Panc1 (cell line): Measurements from ENCODE around the gene TBC1D10A. TPM values are rescaled to one million over a fixed set of nuclear protein-coding genes. Genes with fewer than 3 reads are reported as not detected.

Source experiments
- ATAC-seq: fragments of 200-7000 bp; cut with Tn5 transposase; 2 replicates; pipeline ENCODE4 v1.9.1; 2020; ENCODE audit warnings: mild to moderate bottlenecking, moderate library complexity
- BruUV-seq: library from RNA; stranded (reverse); fragments of 400-500 nt; replicated peaks from 2 replicates; lab custom pipeline; 2021; lab: Mats Ljungman, UMichigan
- CTCF ChIA-PET: fragments of 300-600 bp; sonication (Branson Sonifier 250); formaldehyde crosslinking; loops from one replicate; lab custom pipeline; 2022; ENCODE audit warnings: antibody characterized with exemption; lab: Charles Lee
- POLR2A ChIA-PET: fragments of 300-600 bp; sonication (Branson Sonifier 250); formaldehyde crosslinking; loops from one replicate; lab custom pipeline; 2022; ENCODE audit warnings: antibody characterized with exemption; lab: Charles Lee
- DNase-seq: peaks from one replicate; pipeline ENCODE4 v3.0.0-alpha.2; 2010; ENCODE audit warnings: low read depth, low spot score
- H3K27ac ChIP-seq: 2 replicates; pipeline ENCODE4 v1.5.1; 2011; ENCODE audit warnings: mild to moderate bottlenecking, low read length, inconsistent platforms
- H3K27me3 ChIP-seq: fragments of 200-500 bp; sonication (Bioruptor generic); 2 replicates; pipeline ENCODE4 v1.6.0; 2014; ENCODE audit warnings: low read length, inconsistent platforms; ENCODE audit not compliant: control insufficient read depth, insufficient read depth
- H3K36me3 ChIP-seq: fragments of 200-500 bp; sonication (Bioruptor generic); 2 replicates; pipeline ENCODE4 v1.5.1; 2014; ENCODE audit warnings: inconsistent platforms, mild to moderate bottlenecking, low read length, moderate library complexity; ENCODE audit not compliant: control insufficient read depth, insufficient read depth
- H3K4me1 ChIP-seq: 2 replicates; pipeline ENCODE4 v1.5.1; 2011; ENCODE audit warnings: inconsistent platforms, mild to moderate bottlenecking, low read length, moderate library complexity; ENCODE audit not compliant: control insufficient read depth, insufficient read depth
- H3K4me3 ChIP-seq, 2 experiments: 2 replicates each; pipeline ENCODE4 v1.5.1; 2011 to 2012; ENCODE audit warnings: low read depth in 2 of 2, low read length in 2 of 2, mild to moderate bottlenecking in 2 of 2, inconsistent platforms in 1 of 2, moderate library complexity in 1 of 2
- H3K9me3 ChIP-seq: fragments of 200-500 bp; sonication (Bioruptor generic); 2 replicates; pipeline ENCODE4 v1.5.1; 2014; ENCODE audit warnings: low read depth, mild to moderate bottlenecking, inconsistent platforms, low read length, moderate library complexity; ENCODE audit not compliant: control insufficient read depth, insufficient read depth
- POLR2AphosphoS5 ChIP-seq: IDR thresholded peaks from 2 replicates; pipeline ENCODE4 v1.6.1; 2012; ENCODE audit warnings: mild to moderate bottlenecking, low read depth, low read length, moderate library complexity
- SIN3A ChIP-seq: IDR thresholded peaks from 2 replicates; pipeline ENCODE4 v1.6.1; 2012; ENCODE audit warnings: low read depth, mild to moderate bottlenecking, low read length, moderate library complexity, borderline replicate concordance; ENCODE audit not compliant: insufficient read depth
- TCF7L2 ChIP-seq: IDR thresholded peaks from 2 replicates; pipeline ENCODE4 v1.6.1; 2011; ENCODE audit warnings: mild to moderate bottlenecking, low read depth, low read length, inconsistent platforms
- in situ Hi-C: cut with HindIII; loops from 2 replicates; pipeline ENCODE4 v1.10.0; 2016; ENCODE audit warnings: low sequenced_read_pairs, low pct_unique_long_range_greater_than_20kb
- intact Hi-C: fragments of 100-400 bp; cut with micrococcal nuclease; formaldehyde crosslinking; loops from one replicate; pipeline ENCODE4 v1.10.0; 2022; ENCODE audit not compliant: unreplicated experiment
- total RNA-seq: library from RNA; stranded (reverse); gene quantifications from one replicate; pipeline ENCODE4 v1.2.1, GENCODE V29; 2021; ENCODE audit not compliant: unreplicated experiment
- TF ChIP-seq, protein P1 (sequence below): fragments of 450-650 bp; IDR thresholded peaks from 2 replicates; pipeline ENCODE4 v1.5.1; 2017; ENCODE audit warnings: mild to moderate bottlenecking
- TF ChIP-seq, protein P2 (sequence below), 2 experiments: IDR thresholded peaks; 2 replicates each; pipeline ENCODE4 v1.6.1; 2011 to 2012; ENCODE audit warnings: low read depth in 2 of 2, control low read depth in 1 of 2, low read length in 1 of 2, mild to moderate bottlenecking in 1 of 2, moderate library complexity in 1 of 2; ENCODE audit not compliant: insufficient read depth in 1 of 2

Gene TBC1D10A
- total RNA-seq, 1 experiment from 2014 or later: 14.9 TPM

DNA sequence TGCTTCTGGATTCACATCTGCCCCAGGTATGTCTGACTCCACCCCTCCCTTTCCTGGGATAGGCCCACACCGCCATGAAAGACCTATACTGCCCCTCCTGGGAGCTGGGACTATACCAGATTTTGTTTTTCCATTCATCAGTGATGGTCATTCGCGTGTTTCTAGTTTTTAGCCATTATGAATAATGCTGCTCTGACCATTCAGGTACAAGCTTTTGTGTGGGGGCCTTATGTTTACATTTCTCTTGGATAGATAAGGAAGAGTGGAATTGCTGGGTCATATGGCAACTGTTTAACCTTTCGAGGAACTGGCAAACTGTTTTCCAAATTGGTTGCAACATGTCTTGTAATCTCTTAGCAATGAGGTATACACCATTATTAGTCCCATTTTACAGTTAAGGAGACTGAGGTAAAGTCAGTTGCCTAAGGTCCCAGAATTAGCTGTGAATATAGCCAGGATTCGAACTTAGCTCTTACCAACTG lies 1.2 kb upstream of the TBC1D10A start:
- Histone ChIP-seq H3K36me3 (no peaks in the 10 kb centered on the region; the same call in 1 of the 2 replicates), H3K4me1 (peaks cover 16% of the 10 kb centered on the region), H3K9me3 (no peaks in the 10 kb centered on the region), H3K27me3 (no peaks in the 10 kb centered on the region), H3K4me3 (no peak overlapping the region), H3K27ac (no peak overlapping the region)
- in situ Hi-C loops: no loop called here
- BruUV-seq: no TSS peak
- ChIA-PET CTCF (interaction anchor here (2.3 kb wide), 1 partner anchor 40 kb away, joined by 11 read pairs; no protein-coding TSS in a partner anchor), POLR2A (no interaction called here)
- DNase-seq (no peak), ATAC-seq (peak; percentile 40; the same call in 1 of the 2 replicates)
- TF ChIP-seq, protein P1, sequence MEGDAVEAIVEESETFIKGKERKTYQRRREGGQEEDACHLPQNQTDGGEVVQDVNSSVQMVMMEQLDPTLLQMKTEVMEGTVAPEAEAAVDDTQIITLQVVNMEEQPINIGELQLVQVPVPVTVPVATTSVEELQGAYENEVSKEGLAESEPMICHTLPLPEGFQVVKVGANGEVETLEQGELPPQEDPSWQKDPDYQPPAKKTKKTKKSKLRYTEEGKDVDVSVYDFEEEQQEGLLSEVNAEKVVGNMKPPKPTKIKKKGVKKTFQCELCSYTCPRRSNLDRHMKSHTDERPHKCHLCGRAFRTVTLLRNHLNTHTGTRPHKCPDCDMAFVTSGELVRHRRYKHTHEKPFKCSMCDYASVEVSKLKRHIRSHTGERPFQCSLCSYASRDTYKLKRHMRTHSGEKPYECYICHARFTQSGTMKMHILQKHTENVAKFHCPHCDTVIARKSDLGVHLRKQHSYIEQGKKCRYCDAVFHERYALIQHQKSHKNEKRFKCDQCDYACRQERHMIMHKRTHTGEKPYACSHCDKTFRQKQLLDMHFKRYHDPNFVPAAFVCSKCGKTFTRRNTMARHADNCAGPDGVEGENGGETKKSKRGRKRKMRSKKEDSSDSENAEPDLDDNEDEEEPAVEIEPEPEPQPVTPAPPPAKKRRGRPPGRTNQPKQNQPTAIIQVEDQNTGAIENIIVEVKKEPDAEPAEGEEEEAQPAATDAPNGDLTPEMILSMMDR: no peak; the same call in 1 of the 2 replicates
- TF ChIP-seq SIN3A (no peak), TCF7L2 (no peak), POLR2AphosphoS5 (no peak)
- TF ChIP-seq, protein P2, sequence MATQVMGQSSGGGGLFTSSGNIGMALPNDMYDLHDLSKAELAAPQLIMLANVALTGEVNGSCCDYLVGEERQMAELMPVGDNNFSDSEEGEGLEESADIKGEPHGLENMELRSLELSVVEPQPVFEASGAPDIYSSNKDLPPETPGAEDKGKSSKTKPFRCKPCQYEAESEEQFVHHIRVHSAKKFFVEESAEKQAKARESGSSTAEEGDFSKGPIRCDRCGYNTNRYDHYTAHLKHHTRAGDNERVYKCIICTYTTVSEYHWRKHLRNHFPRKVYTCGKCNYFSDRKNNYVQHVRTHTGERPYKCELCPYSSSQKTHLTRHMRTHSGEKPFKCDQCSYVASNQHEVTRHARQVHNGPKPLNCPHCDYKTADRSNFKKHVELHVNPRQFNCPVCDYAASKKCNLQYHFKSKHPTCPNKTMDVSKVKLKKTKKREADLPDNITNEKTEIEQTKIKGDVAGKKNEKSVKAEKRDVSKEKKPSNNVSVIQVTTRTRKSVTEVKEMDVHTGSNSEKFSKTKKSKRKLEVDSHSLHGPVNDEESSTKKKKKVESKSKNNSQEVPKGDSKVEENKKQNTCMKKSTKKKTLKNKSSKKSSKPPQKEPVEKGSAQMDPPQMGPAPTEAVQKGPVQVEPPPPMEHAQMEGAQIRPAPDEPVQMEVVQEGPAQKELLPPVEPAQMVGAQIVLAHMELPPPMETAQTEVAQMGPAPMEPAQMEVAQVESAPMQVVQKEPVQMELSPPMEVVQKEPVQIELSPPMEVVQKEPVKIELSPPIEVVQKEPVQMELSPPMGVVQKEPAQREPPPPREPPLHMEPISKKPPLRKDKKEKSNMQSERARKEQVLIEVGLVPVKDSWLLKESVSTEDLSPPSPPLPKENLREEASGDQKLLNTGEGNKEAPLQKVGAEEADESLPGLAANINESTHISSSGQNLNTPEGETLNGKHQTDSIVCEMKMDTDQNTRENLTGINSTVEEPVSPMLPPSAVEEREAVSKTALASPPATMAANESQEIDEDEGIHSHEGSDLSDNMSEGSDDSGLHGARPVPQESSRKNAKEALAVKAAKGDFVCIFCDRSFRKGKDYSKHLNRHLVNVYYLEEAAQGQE (IDR thresholded peaks at IDR 0.05; ENCODE audit: insufficient read depth in 1 of 2, low read depth in 2 of 2, low read length in 1 of 2): no peak
- intact Hi-C loops: no loop called here

DNA sequence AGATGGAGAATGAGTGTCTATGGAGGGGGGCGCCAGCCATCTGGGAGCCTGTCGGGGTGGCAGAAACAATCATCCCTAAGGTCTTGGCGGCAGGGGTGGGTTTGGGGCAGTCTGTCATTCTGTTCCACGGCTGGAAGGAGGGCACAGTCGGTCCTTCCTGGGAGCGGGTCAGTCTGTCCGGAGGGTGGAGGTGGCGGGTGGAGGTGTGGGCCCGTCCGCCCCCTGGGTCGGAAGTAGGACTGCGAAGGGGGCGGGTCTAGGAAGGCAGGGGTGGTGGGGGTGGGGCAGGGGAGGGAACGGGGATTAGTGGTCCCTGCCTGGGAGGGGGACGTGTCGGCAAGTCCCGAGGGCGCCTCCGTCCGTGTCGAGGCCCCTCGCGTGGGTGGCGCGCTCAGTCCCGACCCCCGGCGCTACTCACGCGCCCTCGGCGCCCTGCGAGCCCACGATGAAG lies 461 bp downstream of the TBC1D10A start:
- no peak for DNase-seq
- CTCF ChIA-PET: interaction anchor here (2.3 kb wide), 1 partner anchor 38 kb away, joined by 11 read pairs; no protein-coding TSS in a partner anchor
- peak overlapping the region; percentile 60 to 61 for H3K4me3 ChIP-seq
- intact Hi-C loops: no loop called here
- no peak for TF ChIP-seq TCF7L2
- TF ChIP-seq, protein P2 (IDR thresholded peaks at IDR 0.05; ENCODE audit: insufficient read depth in 1 of 2, low read depth in 2 of 2, low read length in 1 of 2): no peak
- TF ChIP-seq, protein P1: no peak
- TF ChIP-seq SIN3A: peak; percentile 75; the same call in 1 of the 2 replicates
- TF ChIP-seq POLR2AphosphoS5: no peak
- no TSS peak for BruUV-seq
- no peaks in the 10 kb centered on the region for H3K27me3 ChIP-seq
- no peaks in the 10 kb centered on the region; the same call in 1 of the 2 replicates for H3K36me3 ChIP-seq
- peak overlapping the region; percentile 61; the same call in 1 of the 2 replicates for H3K27ac ChIP-seq
- H3K9me3 ChIP-seq: no peaks in the 10 kb centered on the region
- in situ Hi-C loops: no loop called here
- POLR2A ChIA-PET: no interaction called here
- ATAC-seq: peak; percentile 77
- H3K4me1 ChIP-seq: peaks cover 16% of the 10 kb centered on the region
